Measurements from ENCODE around the gene KIF21A.
"Not testable (repeated sequence)": the region's sequence is repeated elsewhere in the genome, so short reads cannot be mapped to it uniquely, and the experiment has no call there.

KIF21A gene

GRCh38 chr12:39344926-39345325, 98.0 kb downstream of the KIF21A start:
- DNase-seq (ENCODE audit: low read depth): no peak

- DNase-seq (ENCODE audit: low read depth): no peak
Measured at GRCh38 chr12:39343665-39344064, 99.3 kb downstream of the KIF21A start.

- DNase-seq (ENCODE audit: low read depth): no peak
Measured at GRCh38 chr12:39341761-39342160, 101.2 kb downstream of the KIF21A start.

GRCh38 chr12:39341179-39341578, 101.7 kb downstream of the KIF21A start:
- no peak for DNase-seq (ENCODE audit: low read depth)

GRCh38 chr12:39332661-39333175, 110.2 kb downstream of the KIF21A start:
- DNase-seq (ENCODE audit: low read depth): no peak

- no peak for DNase-seq (ENCODE audit: low read depth)
Measured at GRCh38 chr12:39331539-39332261, 111.2 kb downstream of the KIF21A start.

- no peak for DNase-seq (ENCODE audit: low read depth)
Measured at GRCh38 chr12:39329876-39330275, 113.0 kb downstream of the KIF21A start.

GRCh38 chr12:39329018-39329417, 113.9 kb downstream of the KIF21A start:
- DNase-seq (ENCODE audit: low read depth): no peak

GRCh38 chr12:39327965-39328364, 115.0 kb downstream of the KIF21A start:
- DNase-seq (ENCODE audit: low read depth): no peak

GRCh38 chr12:39327510-39327909, 115.4 kb downstream of the KIF21A start:
- DNase-seq (ENCODE audit: low read depth): no peak

GRCh38 chr12:39319180-39319579, 123.7 kb downstream of the KIF21A start:
- DNase-seq (ENCODE audit: low read depth): no peak

GRCh38 chr12:39314547-39314946, 128.4 kb downstream of the KIF21A start:
- DNase-seq (ENCODE audit: low read depth): no peak

GRCh38 chr12:39309516-39309915, 133.4 kb downstream of the KIF21A start:
- no peak for DNase-seq (ENCODE audit: low read depth)

GRCh38 chr12:39301422-39301821, 141.5 kb downstream of the KIF21A start:
- DNase-seq (ENCODE audit: low read depth): no peak

GRCh38 chr12:39300799-39301198, 142.1 kb downstream of the KIF21A start:
- no peak for DNase-seq (ENCODE audit: low read depth)

- DNase-seq (ENCODE audit: low read depth): no peak
Measured at GRCh38 chr12:39297891-39298290, 145.0 kb downstream of the KIF21A start.

GRCh38 chr12:39296496-39296895, 146.4 kb downstream of the KIF21A start:
- no peak for DNase-seq (ENCODE audit: low read depth)

- DNase-seq (ENCODE audit: low read depth): not testable (repeated sequence)
Measured at GRCh38 chr12:39295593-39295992, 147.3 kb downstream of the KIF21A start.

GRCh38 chr12:39294715-39295114, 148.2 kb downstream of the KIF21A start:
- no peak for DNase-seq (ENCODE audit: low read depth)

GRCh38 chr12:39292125-39292630, 150.7 kb downstream of the KIF21A start:
- DNase-seq (ENCODE audit: low read depth): no peak

GRCh38 chr12:39287817-39288216, 155.1 kb downstream of the KIF21A start:
- DNase-seq (ENCODE audit: low read depth): no peak

- no peak for DNase-seq (ENCODE audit: low read depth)
Measured at GRCh38 chr12:39287409-39287808, 155.5 kb downstream of the KIF21A start.

- no peak for DNase-seq (ENCODE audit: low read depth)
Measured at GRCh38 chr12:39278426-39278825, 164.5 kb downstream of the KIF21A start.

GRCh38 chr12:39277416-39277815, 165.5 kb downstream of the KIF21A start:
- DNase-seq (ENCODE audit: low read depth): no peak

All from CMK (cell line).